ENCODE measurements around the gene LPIN1. TPM values are rescaled to one million over a fixed set of nuclear protein-coding genes. Genes with fewer than 3 reads are reported as not detected.

LPIN1 gene
- total RNA-seq, 1 experiment from 2014 or later, result 38.5 TPM

DNA sequence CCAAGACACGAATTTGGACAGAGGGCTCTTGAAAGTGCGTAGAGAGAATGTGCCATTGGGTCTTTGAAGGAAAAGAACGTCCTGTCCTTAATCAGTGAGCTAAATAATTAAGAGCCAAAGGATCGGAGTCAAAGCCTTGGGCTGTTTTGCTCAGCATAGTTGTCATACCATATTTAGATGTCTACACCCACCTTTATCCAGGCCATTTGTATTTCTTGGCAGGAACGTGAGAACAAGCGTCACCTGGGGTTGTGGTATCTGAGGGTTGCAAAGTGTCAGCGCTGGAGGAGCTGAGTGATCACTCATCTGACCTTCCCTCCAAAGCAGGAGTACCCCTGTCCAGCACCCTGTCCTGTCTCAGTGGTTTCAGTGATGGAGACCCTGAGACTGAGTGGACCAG lies 4.5 kb downstream of the LPIN1 start:
- H3K27me3 ChIP-seq (replicated peaks; ENCODE audit: insufficient read depth, low read depth, low read length, poor library complexity), result no peaks in the 10 kb centered on the region
- POLR2A ChIA-PET (ENCODE audit: low non-redundant PET), result no interaction called here
- H3K4me1 ChIP-seq (ENCODE audit: insufficient read depth, low read length, poor library complexity, severe bottlenecking), result peaks cover 46% of the 10 kb centered on the region
- no peak overlapping the region for H3K27ac ChIP-seq (ENCODE audit: low read depth, low read length, poor library complexity, severe bottlenecking)
- no peaks in the 10 kb centered on the region for H3K36me3 ChIP-seq (ENCODE audit: insufficient read depth, low read length, poor library complexity, severe bottlenecking)
- CTCF ChIA-PET, result no interaction called here
- no peak for DNase-seq (ENCODE audit: low spot score)
- intact Hi-C loops (cut with micrococcal nuclease; ENCODE audit: unreplicated experiment), result no loop called here
- no peaks in the 10 kb centered on the region for H3K9me3 ChIP-seq (ENCODE audit: low read depth, low read length, poor library complexity, severe bottlenecking)
- no peak for TF ChIP-seq CTCF (conservative IDR thresholded peaks at IDR 0.05; ENCODE audit: low read depth, low read length)
- TF ChIP-seq EZH2 (IDR thresholded peaks at IDR 0.05; ENCODE audit: borderline replicate concordance, low read depth, low read length, poor library complexity, severe bottlenecking), result no peak
- no TSS peak for BruUV-seq (replicated peaks)
- H3K4me3 ChIP-seq (ENCODE audit: low read depth, low read length, poor library complexity, severe bottlenecking), result no peak overlapping the region

GRCh38 chr2:11752906-11753305 lies 6.5 kb downstream of the LPIN1 start:
- no peaks in the 10 kb centered on the region for H3K27me3 ChIP-seq (replicated peaks; ENCODE audit: insufficient read depth, low read depth, low read length, poor library complexity)
- no peak for TF ChIP-seq EZH2 (IDR thresholded peaks at IDR 0.05; ENCODE audit: borderline replicate concordance, low read depth, low read length, poor library complexity, severe bottlenecking)
- no peak for TF ChIP-seq CTCF (conservative IDR thresholded peaks at IDR 0.05; ENCODE audit: low read depth, low read length)
- DNase-seq (ENCODE audit: low spot score), result no peak
- no peaks in the 10 kb centered on the region for H3K36me3 ChIP-seq (ENCODE audit: insufficient read depth, low read length, poor library complexity, severe bottlenecking)
- intact Hi-C loops (cut with micrococcal nuclease; ENCODE audit: unreplicated experiment), result no loop called here
- ChIA-PET CTCF (interaction anchor here (0.6 kb wide), 1 partner anchor 66 kb away, joined by 5 read pairs; no protein-coding TSS in a partner anchor), POLR2A (ENCODE audit: low non-redundant PET) (no interaction called here)
- no TSS peak for BruUV-seq (replicated peaks)
- H3K4me3 ChIP-seq (ENCODE audit: low read depth, low read length, poor library complexity, severe bottlenecking), result no peak overlapping the region
- H3K4me1 ChIP-seq (ENCODE audit: insufficient read depth, low read length, poor library complexity, severe bottlenecking), result peaks cover 49% of the 10 kb centered on the region
- no peak overlapping the region for H3K27ac ChIP-seq (ENCODE audit: low read depth, low read length, poor library complexity, severe bottlenecking)
- H3K9me3 ChIP-seq (ENCODE audit: low read depth, low read length, poor library complexity, severe bottlenecking), result no peaks in the 10 kb centered on the region

DNA sequence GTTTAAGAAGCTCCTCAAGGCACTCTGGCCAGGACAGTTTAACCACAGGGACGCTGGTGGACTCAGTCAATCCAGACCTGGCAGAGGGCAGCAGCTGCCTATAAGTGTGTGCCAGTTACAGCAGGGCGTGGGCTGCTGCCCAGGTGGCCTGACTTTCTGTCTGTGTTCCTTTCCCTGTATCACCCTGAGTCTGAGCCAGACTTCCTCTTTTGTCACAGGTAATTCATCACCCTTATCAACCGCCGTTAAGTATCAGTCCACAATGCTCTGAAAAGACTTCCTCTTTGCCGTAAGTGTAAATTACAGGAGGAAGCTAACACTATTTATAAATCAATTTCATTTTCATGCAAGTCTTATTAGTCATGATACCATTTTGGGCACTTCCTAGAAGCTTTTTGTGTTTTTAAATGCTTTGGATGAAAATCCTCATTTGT lies 7.0 kb downstream of the LPIN1 start:
- TF ChIP-seq CTCF (conservative IDR thresholded peaks at IDR 0.05; ENCODE audit: low read depth, low read length) (no peak), EZH2 (IDR thresholded peaks at IDR 0.05; ENCODE audit: borderline replicate concordance, low read depth, low read length, poor library complexity, severe bottlenecking) (no peak)
- Histone ChIP-seq H3K4me1 (ENCODE audit: insufficient read depth, low read length, poor library complexity, severe bottlenecking) (peaks cover 45% of the 10 kb centered on the region), H3K36me3 (ENCODE audit: insufficient read depth, low read length, poor library complexity, severe bottlenecking) (no peaks in the 10 kb centered on the region), H3K9me3 (ENCODE audit: low read depth, low read length, poor library complexity, severe bottlenecking) (no peaks in the 10 kb centered on the region), H3K27me3 (replicated peaks; ENCODE audit: insufficient read depth, low read depth, low read length, poor library complexity) (no peaks in the 10 kb centered on the region), H3K4me3 (ENCODE audit: low read depth, low read length, poor library complexity, severe bottlenecking) (no peak overlapping the region), H3K27ac (ENCODE audit: low read depth, low read length, poor library complexity, severe bottlenecking) (no peak overlapping the region)
- intact Hi-C loops (cut with micrococcal nuclease; ENCODE audit: unreplicated experiment), result no loop called here
- ChIA-PET POLR2A (ENCODE audit: low non-redundant PET) (no interaction called here), CTCF (interaction anchor here (0.6 kb wide), 1 partner anchor 67 kb away, joined by 5 read pairs; no protein-coding TSS in a partner anchor)
- no peak for DNase-seq (ENCODE audit: low spot score)
- BruUV-seq (replicated peaks), result no TSS peak
